ENCODE data around the gene NDUFAF3. TPM values are rescaled to one million over a fixed set of nuclear protein-coding genes. Genes with fewer than 3 reads are reported as not detected.

NDUFAF3 gene
- total and polyA plus RNA-seq, 4 donors = 28.6 to 107 (median 72.0) TPM

- H3K4me3 ChIP-seq (ENCODE audit: low read depth in 1 of 3, low read length in 3 of 3) = peak overlapping the region in 2 of 3 donors; percentile 58 to 70
- DNase-seq (ENCODE audit: low spot score) = no peak
Observed at GRCh38 chr3:49019941-49020329, 2.0 kb upstream of the NDUFAF3 start.

GRCh38 chr3:49020330-49021212, 1.4 kb upstream of the NDUFAF3 start:
- no peak for TF ChIP-seq MAX (IDR thresholded peaks at IDR 0.05)
- peak; percentile 15 for TF ChIP-seq NR2F2 (IDR thresholded peaks at IDR 0.05)
- no peak for TF ChIP-seq CTCF (IDR thresholded peaks at IDR 0.05; ENCODE audit: low read depth, low read length, missing input control)
- TF ChIP-seq RXRA (IDR thresholded peaks at IDR 0.05) = no peak
- TF ChIP-seq EGR1 (IDR thresholded peaks at IDR 0.05; ENCODE audit: low read depth in 2 of 2) = no peak
- H3K27ac ChIP-seq (ENCODE audit: low read depth in 1 of 2, low read length in 2 of 2) = peak overlapping the region; percentile 97 to 99
- H3K4me3 ChIP-seq (ENCODE audit: low read depth in 1 of 3, low read length in 3 of 3) = peak overlapping the region; percentile 58 to 92 (median 70)
- H3K9me3 ChIP-seq (ENCODE audit: control insufficient read depth in 4 of 4, low read length in 3 of 4) = no peaks in the 10 kb centered on the region
- H3K4me1 ChIP-seq (ENCODE audit: control insufficient read depth in 4 of 4, insufficient read depth in 4 of 4, low read length in 3 of 4) = peaks cover 15 to 52% (median 40%) of the 10 kb centered on the region in 4 donors
- WGBS = 1% methylated on average over 51 of the region's 51 CpGs
- H3K27me3 ChIP-seq (ENCODE audit: control insufficient read depth in 4 of 4, insufficient read depth in 4 of 4, low read length in 3 of 4) = no peaks in the 10 kb centered on the region
- peaks cover 0 to 29% (median 22%) of the 10 kb centered on the region in 4 donors for H3K36me3 ChIP-seq (ENCODE audit: control insufficient read depth in 4 of 4, insufficient read depth in 3 of 4, low read depth in 1 of 4, low read length in 3 of 4)
- peak; percentile 62 for DNase-seq (ENCODE audit: low spot score)
- peak overlapping the region; percentile 46 to 96 for H3K9ac ChIP-seq (ENCODE audit: low read depth in 1 of 2, low read length in 2 of 2)

More at GRCh38 chr3:49019941-49020329, 2.0 kb upstream of the NDUFAF3 start:
- Histone ChIP-seq H3K9me3 (ENCODE audit: control insufficient read depth in 4 of 4, low read length in 3 of 4) (no peaks in the 10 kb centered on the region), H3K27me3 (ENCODE audit: control insufficient read depth in 4 of 4, insufficient read depth in 4 of 4, low read length in 3 of 4) (no peaks in the 10 kb centered on the region), H3K36me3 (ENCODE audit: control insufficient read depth in 4 of 4, insufficient read depth in 3 of 4, low read depth in 1 of 4, low read length in 3 of 4) (peaks cover 2 to 29% (median 24%) of the 10 kb centered on the region in 4 donors), H3K9ac (ENCODE audit: low read depth in 1 of 2, low read length in 2 of 2) (peak overlapping the region in 1 of 2 donors; percentile 96), H3K4me1 (ENCODE audit: control insufficient read depth in 4 of 4, insufficient read depth in 4 of 4, low read length in 3 of 4) (peaks cover 14 to 51% (median 37%) of the 10 kb centered on the region in 4 donors), H3K27ac (ENCODE audit: low read depth in 1 of 2, low read length in 2 of 2) (peak overlapping the region; percentile 15 to 97)
- 38% methylated on average over 12 of the region's 12 CpGs for WGBS
- TF ChIP-seq SP1 (IDR thresholded peaks at IDR 0.05) = no peak
- no peak for TF ChIP-seq HNF4G (IDR thresholded peaks at IDR 0.05)
- no peak for TF ChIP-seq FOXA1 (IDR thresholded peaks at IDR 0.05)
- no peak for TF ChIP-seq GABPA (IDR thresholded peaks at IDR 0.05 in 1 of 2, conservative IDR thresholded peaks at IDR 0.05 in 1 of 2)
- TF ChIP-seq NR2F2 (IDR thresholded peaks at IDR 0.05) = no peak
- TF ChIP-seq RXRA (IDR thresholded peaks at IDR 0.05) = no peak
- TF ChIP-seq EGR1 (IDR thresholded peaks at IDR 0.05; ENCODE audit: low read depth in 2 of 2) = no peak
- no peak for TF ChIP-seq ZBTB33 (IDR thresholded peaks at IDR 0.05)
- TF ChIP-seq YY1 (IDR thresholded peaks at IDR 0.05) = no peak
